ENCODE results near the gene SLCO4C1.
A peak's percentile ranks its signal among the peaks of the same experiment; 100 is the strongest.
"Not testable (repeated sequence)": the region's sequence is repeated elsewhere in the genome, so short reads cannot be mapped to it uniquely, and the experiment has no call there.

The SLCO4C1 gene, protein sequence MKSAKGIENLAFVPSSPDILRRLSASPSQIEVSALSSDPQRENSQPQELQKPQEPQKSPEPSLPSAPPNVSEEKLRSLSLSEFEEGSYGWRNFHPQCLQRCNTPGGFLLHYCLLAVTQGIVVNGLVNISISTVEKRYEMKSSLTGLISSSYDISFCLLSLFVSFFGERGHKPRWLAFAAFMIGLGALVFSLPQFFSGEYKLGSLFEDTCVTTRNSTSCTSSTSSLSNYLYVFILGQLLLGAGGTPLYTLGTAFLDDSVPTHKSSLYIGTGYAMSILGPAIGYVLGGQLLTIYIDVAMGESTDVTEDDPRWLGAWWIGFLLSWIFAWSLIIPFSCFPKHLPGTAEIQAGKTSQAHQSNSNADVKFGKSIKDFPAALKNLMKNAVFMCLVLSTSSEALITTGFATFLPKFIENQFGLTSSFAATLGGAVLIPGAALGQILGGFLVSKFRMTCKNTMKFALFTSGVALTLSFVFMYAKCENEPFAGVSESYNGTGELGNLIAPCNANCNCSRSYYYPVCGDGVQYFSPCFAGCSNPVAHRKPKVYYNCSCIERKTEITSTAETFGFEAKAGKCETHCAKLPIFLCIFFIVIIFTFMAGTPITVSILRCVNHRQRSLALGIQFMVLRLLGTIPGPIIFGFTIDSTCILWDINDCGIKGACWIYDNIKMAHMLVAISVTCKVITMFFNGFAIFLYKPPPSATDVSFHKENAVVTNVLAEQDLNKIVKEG

DNA sequence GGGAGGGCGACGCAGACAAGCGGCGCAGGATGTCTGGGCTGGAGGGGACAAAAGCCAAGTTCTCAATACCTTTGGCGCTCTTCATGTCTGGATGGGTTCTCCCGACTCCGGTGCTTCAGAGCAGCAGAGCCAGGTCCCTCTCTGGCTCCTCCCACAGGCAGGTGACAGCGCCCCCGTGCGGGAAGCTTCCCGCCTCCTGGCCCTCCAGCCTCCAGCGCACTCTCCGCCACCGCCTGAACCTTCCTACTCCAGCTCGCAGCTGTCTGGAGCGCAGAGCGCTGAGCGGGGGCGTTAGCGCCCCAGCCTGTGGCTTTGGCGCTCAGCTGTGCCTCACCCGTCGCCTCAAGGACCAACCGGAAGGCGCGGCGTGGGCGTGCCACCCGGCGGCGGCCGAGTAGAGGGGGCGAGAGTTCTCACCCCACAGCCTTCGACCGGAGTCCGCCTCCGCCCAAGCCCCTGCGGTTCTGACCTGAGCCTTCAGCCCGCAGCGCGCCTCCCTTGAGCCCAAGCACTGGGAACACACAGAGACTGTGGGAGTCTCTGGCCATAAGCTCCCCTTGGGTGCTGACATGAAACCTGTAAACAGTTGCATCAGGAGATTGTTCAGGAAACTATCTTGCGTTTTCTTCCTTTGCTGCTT, at the start of gene SLCO4C1:
Gene SLCO4C1, minus strand, starts transcription at position 107 of the 640 bp plus-strand sequence. Its CDS starts 22 bp downstream, at position 85.
- peak; percentile 27 to 51 for DNase-seq (ENCODE audit: low read depth in 1 of 2, low spot score in 1 of 2)

DNA sequence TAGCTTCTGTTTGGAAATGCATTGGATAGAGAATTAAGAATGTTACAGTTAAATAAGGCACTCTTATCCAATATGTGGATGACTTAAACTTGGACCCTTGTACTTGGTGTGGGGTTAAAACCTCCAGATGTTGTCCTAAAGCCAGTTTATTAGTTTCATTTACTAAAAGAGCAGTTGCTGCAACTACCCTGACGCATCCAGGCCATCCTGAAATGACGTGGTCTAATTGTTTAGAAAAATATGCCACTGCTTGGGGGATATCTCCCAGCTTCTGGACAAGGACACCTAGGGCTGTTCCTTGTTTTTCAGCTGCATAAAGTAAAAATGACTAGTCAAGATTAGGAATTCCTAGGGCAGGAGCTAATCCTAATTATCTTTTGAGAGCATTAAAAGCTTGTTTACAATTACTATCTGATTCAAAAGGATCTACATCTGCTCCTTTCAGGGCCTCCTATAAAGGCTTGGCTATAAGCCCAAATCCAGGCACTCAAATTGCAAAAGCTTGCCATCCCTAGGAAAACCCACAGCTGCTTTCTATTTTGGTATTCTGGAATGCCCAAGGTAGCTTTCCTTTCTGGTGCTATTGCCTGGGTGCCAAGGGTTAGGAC, 45.7 kb upstream of the SLCO4C1 start:
- DNase-seq (ENCODE audit: low read depth in 1 of 2, low spot score in 1 of 2) = no peak

DNA sequence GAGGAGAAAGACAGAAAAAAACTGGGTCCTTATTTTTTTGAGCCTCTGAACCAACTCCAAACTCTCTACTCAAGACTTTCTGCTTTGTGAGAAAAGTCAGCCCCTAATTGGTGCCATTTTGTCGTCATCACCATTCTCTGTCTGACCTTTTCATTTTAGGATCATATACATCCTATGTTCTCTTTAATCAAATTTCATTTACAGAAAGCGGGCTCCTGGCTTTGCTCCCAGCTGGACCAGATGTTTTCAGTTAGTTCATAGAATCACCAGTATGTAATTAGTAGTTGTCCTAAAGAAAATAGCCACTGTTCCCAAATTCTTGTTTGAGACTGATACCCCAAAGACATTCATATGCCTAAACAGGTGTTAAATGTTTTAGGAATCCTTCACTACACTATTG, 28.6 kb upstream of the SLCO4C1 start:
- DNase-seq (ENCODE audit: low read depth in 1 of 2, low spot score in 1 of 2) = no peak

DNA sequence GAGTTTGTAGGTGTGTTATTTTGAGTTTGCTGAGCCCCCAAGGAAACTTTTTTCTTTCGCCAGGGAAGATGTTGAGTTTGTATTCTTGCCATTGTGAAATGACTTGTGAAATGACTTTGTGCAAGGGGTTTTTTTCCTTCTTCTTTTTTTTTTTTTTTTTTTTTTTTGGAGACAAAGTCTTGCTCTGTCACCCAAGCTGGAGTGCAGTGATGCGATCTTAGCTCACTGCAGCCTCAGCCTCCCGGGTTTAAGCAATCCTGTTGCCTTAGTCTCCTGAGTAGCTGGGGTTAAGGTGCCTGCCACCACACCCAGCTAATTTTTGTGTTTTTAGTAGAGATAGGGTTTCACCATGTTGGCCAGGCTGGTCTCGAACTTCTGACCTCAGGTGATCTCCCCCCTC, 22.7 kb upstream of the SLCO4C1 start:
- not testable (repeated sequence) for DNase-seq (ENCODE audit: low read depth in 1 of 2, low spot score in 1 of 2)

GRCh38 chr5:102314328-102314727, 18.2 kb upstream of the SLCO4C1 start:
- DNase-seq (ENCODE audit: low read depth in 1 of 2, low spot score in 1 of 2) = no peak

- DNase-seq (ENCODE audit: low read depth in 1 of 2, low spot score in 1 of 2) = no peak
These were observed 17.8 kb upstream of the SLCO4C1 start for GRCh38 chr5:102313912-102314311.

- DNase-seq (ENCODE audit: low read depth in 1 of 2, low spot score in 1 of 2) = no peak
These were observed 16.7 kb upstream of the SLCO4C1 start for GRCh38 chr5:102312586-102313370.

DNA sequence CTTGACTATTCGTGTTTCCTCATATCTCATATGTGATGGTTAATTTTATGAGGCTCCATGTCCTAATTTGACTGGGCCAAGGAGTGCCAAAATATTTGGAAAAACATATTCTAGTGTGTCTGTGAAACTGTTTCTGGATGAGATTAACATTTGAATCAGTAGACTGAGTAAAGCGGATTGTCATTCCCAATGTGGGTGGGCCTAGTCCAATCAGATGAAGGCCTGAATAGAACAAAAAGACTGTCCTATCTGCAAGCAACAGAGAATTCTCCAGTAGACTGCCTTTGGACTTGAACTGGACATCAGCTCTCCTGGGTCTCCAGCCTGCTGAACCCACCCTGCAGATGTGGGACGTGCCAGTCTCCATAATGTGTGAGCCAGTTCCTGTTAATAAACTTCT, 13.5 kb upstream of the SLCO4C1 start:
- DNase-seq (ENCODE audit: low read depth in 1 of 2, low spot score in 1 of 2) = no peak

DNA sequence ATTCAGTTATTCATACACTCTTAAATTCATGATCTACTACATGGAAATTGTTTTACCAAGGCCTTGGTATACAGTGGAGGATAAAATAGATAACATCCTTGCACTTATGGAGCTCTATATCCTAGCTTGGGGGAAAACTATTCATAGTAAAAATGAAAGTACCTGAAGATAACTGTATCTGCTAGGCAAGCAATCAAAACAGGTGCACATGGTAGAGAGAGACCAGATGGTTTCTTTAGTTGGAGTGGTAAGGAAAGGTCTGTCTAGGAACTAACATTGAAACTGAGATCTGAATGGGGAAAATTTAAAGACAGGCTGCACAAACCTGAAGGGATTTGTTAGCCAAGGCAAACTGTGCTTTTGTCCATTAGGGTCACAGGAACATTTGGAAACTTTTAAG, 11.1 kb upstream of the SLCO4C1 start:
- no peak for DNase-seq (ENCODE audit: low read depth in 1 of 2, low spot score in 1 of 2)

DNA sequence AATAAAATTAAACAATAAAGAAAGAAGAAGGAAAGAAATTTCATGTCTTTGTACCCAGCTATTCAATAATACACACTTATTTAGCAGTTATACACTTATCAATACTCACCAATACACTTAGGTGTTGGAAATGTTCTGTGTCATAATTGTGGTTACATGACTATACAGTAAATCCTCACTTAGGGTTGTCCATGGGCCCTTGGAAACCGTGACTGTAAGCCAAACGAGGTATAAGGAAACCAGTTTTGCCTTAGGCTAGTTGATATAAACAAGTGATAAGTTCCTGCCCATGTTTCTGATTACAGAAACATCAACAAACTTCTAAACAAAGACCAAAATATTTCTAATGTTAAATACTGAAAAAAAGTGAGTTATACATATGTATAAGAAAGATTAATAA, 10.0 kb upstream of the SLCO4C1 start:
- DNase-seq (ENCODE audit: low read depth in 1 of 2, low spot score in 1 of 2) = no peak

- no peak for DNase-seq (ENCODE audit: low read depth in 1 of 2, low spot score in 1 of 2)
These were observed 428 bp downstream of the SLCO4C1 start for GRCh38 chr5:102295534-102296177.

- no peak for DNase-seq (ENCODE audit: low read depth in 1 of 2, low spot score in 1 of 2)
These were observed 1.1 kb downstream of the SLCO4C1 start for GRCh38 chr5:102294886-102295395.

- no peak for DNase-seq (ENCODE audit: low read depth in 1 of 2, low spot score in 1 of 2)
These were observed 6.1 kb downstream of the SLCO4C1 start for GRCh38 chr5:102290004-102290403.

DNA sequence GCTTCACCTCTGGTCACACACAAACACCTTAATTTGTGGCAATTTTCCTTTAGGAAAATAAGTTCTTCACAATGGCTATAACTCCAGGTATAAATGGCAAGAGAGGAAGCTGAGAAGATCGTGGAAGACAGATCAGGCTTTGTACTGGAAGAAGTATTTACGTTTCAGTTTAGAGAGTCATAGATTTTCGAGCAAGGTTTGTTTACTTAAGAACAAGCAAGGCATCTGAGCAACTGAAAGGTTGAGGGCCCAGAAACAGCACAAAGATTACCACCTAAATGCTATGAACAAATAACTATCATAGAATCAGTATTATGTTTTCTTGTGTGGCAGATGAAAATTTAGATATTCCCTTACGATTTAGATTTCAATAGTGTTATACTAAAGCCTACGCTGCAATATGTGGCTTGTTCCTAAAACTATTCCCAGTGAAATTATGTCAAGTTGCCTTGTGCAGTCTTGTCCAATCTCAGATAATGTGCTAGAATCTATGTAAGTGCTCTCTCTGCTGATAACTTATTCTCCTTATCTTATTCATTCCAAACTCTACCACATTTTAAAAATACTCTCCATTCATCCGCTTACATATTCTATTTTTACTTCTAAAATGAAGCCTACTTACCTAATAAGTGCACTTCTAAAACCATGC, 6.7 kb downstream of the SLCO4C1 start:
- no peak for DNase-seq (ENCODE audit: low read depth in 1 of 2, low spot score in 1 of 2)

DNA sequence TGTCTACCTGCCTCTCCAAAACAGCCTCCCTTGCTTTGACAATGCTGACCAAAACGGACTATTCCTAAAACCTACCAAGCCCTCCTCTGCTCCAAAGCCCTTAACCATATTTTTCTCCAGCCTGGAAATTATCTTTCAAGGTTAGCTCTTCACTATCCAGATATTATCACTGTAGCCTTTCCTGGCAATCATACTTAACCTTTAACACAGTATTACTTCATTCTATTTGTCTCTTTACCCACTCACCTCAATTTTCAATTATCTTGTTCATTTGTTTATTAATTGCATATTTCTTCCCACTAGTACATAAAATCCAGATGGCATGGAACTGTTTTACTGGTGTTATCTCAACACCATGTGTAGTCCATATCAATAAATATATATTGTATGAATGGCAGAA, 7.5 kb downstream of the SLCO4C1 start:
- DNase-seq (ENCODE audit: low read depth in 1 of 2, low spot score in 1 of 2) = no peak

DNA sequence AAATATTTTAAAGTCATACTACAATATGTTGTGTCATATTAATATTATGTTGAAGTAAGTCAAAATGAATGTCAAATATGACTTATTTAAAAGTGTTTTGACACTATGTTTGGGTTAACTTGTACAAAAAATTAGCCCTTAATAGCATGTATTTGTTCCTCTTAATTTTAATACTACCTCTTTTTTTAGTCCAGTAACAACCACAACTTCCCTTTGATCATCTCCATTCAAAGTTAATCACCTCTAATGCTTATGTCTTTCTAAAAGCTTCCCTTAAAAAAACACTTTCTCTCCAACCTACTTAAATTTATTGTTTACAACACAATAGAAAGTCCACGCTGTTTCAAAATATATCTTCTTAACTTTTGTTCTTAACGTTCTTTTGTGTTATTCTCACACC, 9.6 kb downstream of the SLCO4C1 start:
- DNase-seq (ENCODE audit: low read depth in 1 of 2, low spot score in 1 of 2) = no peak

- DNase-seq (ENCODE audit: low read depth in 1 of 2, low spot score in 1 of 2) = no peak
These were observed 12.8 kb downstream of the SLCO4C1 start for GRCh38 chr5:102283102-102283797.

GRCh38 chr5:102279711-102280110, 16.4 kb downstream of the SLCO4C1 start:
- no peak for DNase-seq (ENCODE audit: low read depth in 1 of 2, low spot score in 1 of 2)

DNA sequence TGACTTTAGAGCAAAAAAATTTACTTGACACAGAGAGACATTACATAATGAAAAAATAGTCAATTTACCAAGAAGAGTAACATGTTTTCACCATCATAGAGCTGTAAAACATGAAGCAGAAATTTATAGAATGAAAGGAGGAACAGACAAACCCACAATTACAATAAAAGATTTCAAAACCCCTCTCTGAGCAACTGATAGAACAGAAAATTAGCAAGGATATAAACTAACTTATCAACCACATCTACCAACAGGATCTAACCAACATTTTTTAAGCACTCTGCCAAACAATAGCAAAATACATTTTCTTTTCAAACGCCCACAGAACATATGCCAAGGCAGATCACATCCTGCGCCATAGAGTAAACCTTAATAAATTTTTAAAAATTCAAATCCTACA, 17.9 kb downstream of the SLCO4C1 start:
- DNase-seq (ENCODE audit: low read depth in 1 of 2, low spot score in 1 of 2) = no peak
